Choroid plexus epithelial cell (primary cell): Measurements from ENCODE around the gene PRR14L.
A peak's percentile ranks its signal among the peaks of the same experiment; 100 is the strongest.
"Not testable (repeated sequence)": the region's sequence is repeated elsewhere in the genome, so short reads cannot be mapped to it uniquely, and the experiment has no call there.

Experiments used
- DNase-seq: peaks from one replicate; pipeline ENCODE4 v3.0.0-alpha.2; 2010; ENCODE audit warnings: low read depth
- H3K4me3 ChIP-seq: 2 replicates; pipeline ENCODE4 v1.5.1; 2011; ENCODE audit warnings: low read depth, mild to moderate bottlenecking, control low read depth, low read length, moderate library complexity
- CTCF ChIP-seq: conservative IDR thresholded peaks from 2 replicates; pipeline ENCODE4 v1.5.1; 2011; ENCODE audit warnings: low read depth, mild to moderate bottlenecking, control low read depth, inconsistent platforms, low read length, moderate library complexity

The PRR14L gene

GRCh38 chr22:31707519-31707918 lies 42.4 kb downstream of the PRR14L start:
- TF ChIP-seq CTCF, result no peak
- H3K4me3 ChIP-seq, result no peak overlapping the region

GRCh38 chr22:31695423-31695822 lies 54.5 kb downstream of the PRR14L start:
- H3K4me3 ChIP-seq, result no peak overlapping the region
- DNase-seq, result peak; percentile 48
- TF ChIP-seq CTCF, result no peak

More at GRCh38 chr22:31707519-31707918, 42.4 kb downstream of the PRR14L start:
- no peak for DNase-seq

- DNase-seq, H3K4me3 ChIP-seq: not testable (repeated sequence)
Measured at GRCh38 chr22:31694046-31694445, 55.9 kb downstream of the PRR14L start.

GRCh38 chr22:31692186-31692886 lies 57.6 kb downstream of the PRR14L start:
- DNase-seq, result peak; percentile 81
- no peak for TF ChIP-seq CTCF

DNA sequence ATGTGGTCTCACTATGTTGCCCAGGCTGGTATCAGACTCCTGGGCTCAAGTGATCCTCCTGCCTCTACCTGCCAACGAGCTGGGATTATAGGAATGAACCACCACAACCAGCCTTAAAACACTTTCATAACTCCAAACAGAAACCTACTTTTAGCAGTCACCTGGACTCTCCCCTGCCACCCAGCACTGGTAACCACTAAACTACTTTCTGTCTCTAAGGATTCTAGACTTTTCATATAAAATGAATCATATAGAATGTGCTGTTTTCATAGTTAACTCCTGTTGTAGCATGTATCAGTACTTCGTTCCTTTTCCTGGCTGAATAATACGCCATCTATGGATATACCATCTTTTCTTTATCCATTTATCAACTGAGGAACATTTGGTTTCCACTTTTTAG lies 58.5 kb downstream of the PRR14L start:
- H3K4me3 ChIP-seq, result no peak overlapping the region
- no peak for TF ChIP-seq CTCF
- DNase-seq, result no peak

More at GRCh38 chr22:31692186-31692886, 57.6 kb downstream of the PRR14L start:
- H3K4me3 ChIP-seq, result no peak overlapping the region

- no peak overlapping the region for H3K4me3 ChIP-seq
- no peak for DNase-seq
- TF ChIP-seq CTCF, result no peak
Measured at GRCh38 chr22:31683181-31684105, 66.5 kb downstream of the PRR14L start.

- no peak for TF ChIP-seq CTCF
- DNase-seq, result no peak
Measured at GRCh38 chr22:31682751-31683150, 67.2 kb downstream of the PRR14L start.

More at GRCh38 chr22:31682751-31683150, 67.2 kb downstream of the PRR14L start:
- no peak overlapping the region for H3K4me3 ChIP-seq
